HG03432 (cell line): ENCODE data around the gene LHPP.

ENCODE experiments used
- ATAC-seq: cut with Tn5 transposase; IDR thresholded peaks from one replicate; pipeline ENCODE4 v1.9.1; 2021; ENCODE audit warnings: mild to moderate bottlenecking, moderate library complexity; ENCODE audit not compliant: unreplicated experiment

The LHPP gene

GRCh38 chr10:124552691-124553276 is 91.2 kb downstream of the LHPP start:
- no peak for ATAC-seq

GRCh38 chr10:124554085-124554858 is 92.6 kb downstream of the LHPP start:
- ATAC-seq, result no peak

GRCh38 chr10:124557167-124557566 is 95.5 kb downstream of the LHPP start:
- ATAC-seq, result no peak

GRCh38 chr10:124557648-124558338 is 96.2 kb downstream of the LHPP start:
- no peak for ATAC-seq

GRCh38 chr10:124558339-124559321 is 97.0 kb downstream of the LHPP start:
- ATAC-seq, result no peak

GRCh38 chr10:124559372-124560132 is 97.9 kb downstream of the LHPP start:
- ATAC-seq, result no peak

GRCh38 chr10:124560377-124561105 is 98.9 kb downstream of the LHPP start:
- no peak for ATAC-seq

GRCh38 chr10:124561206-124561605 is 99.6 kb downstream of the LHPP start:
- ATAC-seq, result no peak

- no peak for ATAC-seq
Measured at GRCh38 chr10:124562425-124563060, 100.9 kb downstream of the LHPP start.

- ATAC-seq, result no peak
Measured at GRCh38 chr10:124563320-124564040, 101.9 kb downstream of the LHPP start.

- no peak for ATAC-seq
Measured at GRCh38 chr10:124564881-124565280, 103.3 kb downstream of the LHPP start.

- ATAC-seq, result no peak
Measured at GRCh38 chr10:124565565-124566221, 104.1 kb downstream of the LHPP start.

GRCh38 chr10:124566222-124566888 is 104.7 kb downstream of the LHPP start:
- ATAC-seq, result no peak

GRCh38 chr10:124566981-124567835 is 105.6 kb downstream of the LHPP start:
- no peak for ATAC-seq

GRCh38 chr10:124568339-124568738 is 106.7 kb downstream of the LHPP start:
- no peak for ATAC-seq
